ENCODE data around the gene FOXP1. TPM values are rescaled to one million over a fixed set of nuclear protein-coding genes. Genes with fewer than 3 reads are reported as not detected.

FOXP1 gene
- total RNA-seq, 1 donor from 2014 or later = 107 TPM

DNA sequence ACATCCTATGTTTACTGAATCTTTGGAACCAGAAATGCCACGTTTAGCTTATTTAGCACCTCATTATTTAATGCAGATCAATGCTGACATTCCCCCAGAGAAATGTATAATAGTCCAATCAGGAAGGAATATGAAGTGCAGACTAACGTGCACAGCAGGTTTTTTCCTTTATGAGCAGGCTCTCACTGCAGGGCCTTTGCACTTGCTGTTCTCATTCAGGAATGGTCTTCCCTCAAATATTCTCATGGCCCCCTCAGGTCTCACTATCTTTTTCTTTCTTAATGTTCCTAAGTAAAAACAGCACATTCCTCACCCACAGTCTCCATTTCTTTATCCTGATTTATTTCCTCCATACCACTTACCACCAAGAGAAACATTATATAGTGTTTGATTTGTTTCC, 174.6 kb downstream of the FOXP1 start:
- no peak overlapping the region for H3K27ac Mint-ChIP-seq (ENCODE audit: unreplicated experiment)
- no peaks in the 10 kb centered on the region for H3K27me3 Mint-ChIP-seq (ENCODE audit: low read depth, unreplicated experiment)
- no peak overlapping the region for H3K4me3 Mint-ChIP-seq (ENCODE audit: unreplicated experiment)
- Histone ChIP-seq H3K9me3 (ENCODE audit: insufficient read depth, low read depth, low read length) (no peaks in the 10 kb centered on the region), H3K4me3 (ENCODE audit: insufficient read depth, low read depth, low read length) (no peak overlapping the region), H3K36me3 (ENCODE audit: insufficient read depth, low read length) (no peaks in the 10 kb centered on the region), H4K20me1 (ENCODE audit: insufficient read depth, low read length) (peaks cover 82% of the 10 kb centered on the region), H2AFZ (ENCODE audit: low read depth, low read length) (no peak overlapping the region), H3K27me3 (ENCODE audit: insufficient read depth, low read length) (no peaks in the 10 kb centered on the region), H3K79me2 (ENCODE audit: insufficient read depth, low read length) (peaks cover 88% of the 10 kb centered on the region), H3K4me2 (ENCODE audit: low read length) (no peak overlapping the region), H3K4me1 (ENCODE audit: insufficient read depth, low read length) (peaks cover 5% of the 10 kb centered on the region), H3K27ac (ENCODE audit: low read depth, low read length) (no peak overlapping the region), H3K9ac (ENCODE audit: low read length) (no peak overlapping the region)
- no peak for TF ChIP-seq CTCF (IDR thresholded peaks at IDR 0.05; ENCODE audit: insufficient read depth, low read depth, low read length)
- TF ChIP-seq EZH2 (IDR thresholded peaks at IDR 0.05; ENCODE audit: insufficient read depth, low read length) = no peak
- H3K36me3 Mint-ChIP-seq (ENCODE audit: low read depth, unreplicated experiment) = no peaks in the 10 kb centered on the region
- no peak for FAIRE-seq
- H3K9me3 Mint-ChIP-seq (ENCODE audit: unreplicated experiment) = no peaks in the 10 kb centered on the region
- no peak for DNase-seq (ENCODE audit: low read depth)
- peaks cover 26% of the 10 kb centered on the region for H3K4me1 Mint-ChIP-seq (ENCODE audit: low read depth, unreplicated experiment)

GRCh38 chr3:71407823-71408222, 175.7 kb downstream of the FOXP1 start:
- no peaks in the 10 kb centered on the region for H3K36me3 ChIP-seq (ENCODE audit: insufficient read depth, low read length)
- H4K20me1 ChIP-seq (ENCODE audit: insufficient read depth, low read length) = peaks cover 79% of the 10 kb centered on the region
- Mint-ChIP-seq H3K27ac (ENCODE audit: unreplicated experiment) (no peak overlapping the region), H3K4me1 (ENCODE audit: low read depth, unreplicated experiment) (peaks cover 16% of the 10 kb centered on the region), H3K9me3 (ENCODE audit: unreplicated experiment) (no peaks in the 10 kb centered on the region), H3K4me3 (ENCODE audit: unreplicated experiment) (no peak overlapping the region), H3K27me3 (ENCODE audit: low read depth, unreplicated experiment) (no peaks in the 10 kb centered on the region), H3K36me3 (ENCODE audit: low read depth, unreplicated experiment) (peaks cover 1% of the 10 kb centered on the region)
- peaks cover 3% of the 10 kb centered on the region for H3K4me1 ChIP-seq (ENCODE audit: insufficient read depth, low read length)
- peaks cover 87% of the 10 kb centered on the region for H3K79me2 ChIP-seq (ENCODE audit: insufficient read depth, low read length)
- no peak overlapping the region for H3K9ac ChIP-seq (ENCODE audit: low read length)
- H3K4me2 ChIP-seq (ENCODE audit: low read length) = no peak overlapping the region
- H3K27me3 ChIP-seq (ENCODE audit: insufficient read depth, low read length) = no peaks in the 10 kb centered on the region
- no peak overlapping the region for H3K27ac ChIP-seq (ENCODE audit: low read depth, low read length)
- no peak for FAIRE-seq
- TF ChIP-seq EZH2 (IDR thresholded peaks at IDR 0.05; ENCODE audit: insufficient read depth, low read length) (no peak), CTCF (IDR thresholded peaks at IDR 0.05; ENCODE audit: insufficient read depth, low read depth, low read length) (no peak)
- DNase-seq (ENCODE audit: low read depth) = no peak
- H2AFZ ChIP-seq (ENCODE audit: low read depth, low read length) = no peak overlapping the region
- H3K9me3 ChIP-seq (ENCODE audit: insufficient read depth, low read depth, low read length) = no peaks in the 10 kb centered on the region
- no peak overlapping the region for H3K4me3 ChIP-seq (ENCODE audit: insufficient read depth, low read depth, low read length)

DNA sequence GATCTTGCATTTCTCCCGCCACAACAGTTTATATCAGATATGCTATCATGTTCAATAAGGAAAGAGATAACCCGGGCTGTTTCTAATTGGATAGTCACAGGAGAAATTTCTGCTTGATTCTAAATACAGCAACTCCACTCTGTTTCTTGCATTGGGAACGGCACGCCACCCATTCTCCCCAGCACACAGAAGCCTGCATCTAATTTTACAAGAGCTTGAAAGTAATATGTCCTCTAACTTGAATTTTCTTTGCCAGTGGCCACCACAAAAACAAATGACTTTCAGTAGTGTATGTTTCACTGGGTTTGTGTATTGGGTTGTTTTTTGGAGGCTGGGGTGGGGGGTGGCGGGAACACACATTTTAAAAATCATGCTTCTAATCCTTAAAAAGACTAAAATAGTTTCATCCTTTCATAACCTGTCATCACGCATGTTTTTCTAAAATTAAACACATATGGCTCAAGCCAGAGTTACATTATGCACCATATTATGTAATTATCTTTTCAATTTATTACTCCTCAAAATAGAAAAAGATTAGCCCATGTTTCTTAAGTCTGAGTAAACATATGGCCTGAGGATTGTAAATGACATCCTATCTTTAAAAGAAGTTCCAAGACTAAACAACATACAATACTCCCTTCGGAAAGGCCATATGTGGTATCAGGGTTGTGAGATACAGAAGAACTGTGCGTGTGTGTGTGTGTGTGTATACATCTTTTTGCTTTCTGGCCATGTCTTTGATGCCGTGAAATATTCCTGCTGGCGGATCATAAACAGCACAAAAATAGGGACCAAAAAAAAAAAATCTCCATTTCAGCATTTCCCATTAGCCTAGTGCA, 176.3 kb downstream of the FOXP1 start:
- H3K4me1 Mint-ChIP-seq (ENCODE audit: low read depth, unreplicated experiment) = peaks cover 9% of the 10 kb centered on the region
- peaks cover 2% of the 10 kb centered on the region for H3K36me3 Mint-ChIP-seq (ENCODE audit: low read depth, unreplicated experiment)
- peak; percentile 56 for FAIRE-seq
- no peaks in the 10 kb centered on the region for H3K9me3 Mint-ChIP-seq (ENCODE audit: unreplicated experiment)
- no peak overlapping the region for H3K4me3 Mint-ChIP-seq (ENCODE audit: unreplicated experiment)
- no peak overlapping the region for H3K4me2 ChIP-seq (ENCODE audit: low read length)
- H3K9ac ChIP-seq (ENCODE audit: low read length) = no peak overlapping the region
- H3K4me3 ChIP-seq (ENCODE audit: insufficient read depth, low read depth, low read length) = no peak overlapping the region
- no peak for TF ChIP-seq EZH2 (IDR thresholded peaks at IDR 0.05; ENCODE audit: insufficient read depth, low read length)
- TF ChIP-seq CTCF (IDR thresholded peaks at IDR 0.05; ENCODE audit: insufficient read depth, low read depth, low read length) = no peak
- no peak overlapping the region for H3K27ac ChIP-seq (ENCODE audit: low read depth, low read length)
- H3K27ac Mint-ChIP-seq (ENCODE audit: unreplicated experiment) = no peak overlapping the region
- no peaks in the 10 kb centered on the region for H3K27me3 Mint-ChIP-seq (ENCODE audit: low read depth, unreplicated experiment)
- H3K36me3 ChIP-seq (ENCODE audit: insufficient read depth, low read length) = no peaks in the 10 kb centered on the region
- peaks cover 86% of the 10 kb centered on the region for H3K79me2 ChIP-seq (ENCODE audit: insufficient read depth, low read length)
- no peaks in the 10 kb centered on the region for H3K27me3 ChIP-seq (ENCODE audit: insufficient read depth, low read length)
- H3K9me3 ChIP-seq (ENCODE audit: insufficient read depth, low read depth, low read length) = no peaks in the 10 kb centered on the region
- H3K4me1 ChIP-seq (ENCODE audit: insufficient read depth, low read length) = no peaks in the 10 kb centered on the region
- DNase-seq (ENCODE audit: low read depth) = no peak
- H4K20me1 ChIP-seq (ENCODE audit: insufficient read depth, low read length) = peaks cover 73% of the 10 kb centered on the region
- H2AFZ ChIP-seq (ENCODE audit: low read depth, low read length) = no peak overlapping the region

All from astrocyte (in vitro differentiated cells and primary cell).